SK-N-SH (cell line): ENCODE measurements around the gene COL10A1.

ENCODE experiments used
- CHD2 ChIP-seq: fragments of 150-350 bp; IDR thresholded peaks from 2 replicates; pipeline ENCODE4 v1.6.1; 2018; ENCODE audit warnings: low read length; ENCODE audit not compliant: partially characterized antibody
- CTCF ChIP-seq: fragments of 200-600 bp; sonication (generic); IDR thresholded peaks from 2 replicates; pipeline ENCODE4 v1.6.1; 2017; ENCODE audit warnings: antibody characterized with exemption, mild to moderate bottlenecking, moderate library complexity
- FOSL2 ChIP-seq: IDR thresholded peaks from 2 replicates; pipeline ENCODE4 v1.4.0; 2012; ENCODE audit warnings: low read depth, mild to moderate bottlenecking, moderate library complexity, borderline replicate concordance
- RCOR1 ChIP-seq: fragments of 150-350 bp; IDR thresholded peaks from 2 replicates; pipeline ENCODE4 v1.6.1; 2017; ENCODE audit warnings: antibody characterized with exemption, low read length
- REST ChIP-seq: IDR thresholded peaks from 2 replicates; pipeline ENCODE4 v1.6.1; 2012; ENCODE audit warnings: mild to moderate bottlenecking, low read depth, low read length, moderate library complexity
- RFX5 ChIP-seq: IDR thresholded peaks from 2 replicates; pipeline ENCODE4 v1.6.1; 2012; ENCODE audit warnings: mild to moderate bottlenecking, improper control_type of control experiment, low read length
- TAF1 ChIP-seq: IDR thresholded peaks from 2 replicates; pipeline ENCODE4 v1.6.1; 2012; ENCODE audit warnings: low read depth, mild to moderate bottlenecking, low read length, moderate library complexity, borderline replicate concordance
- YY1 ChIP-seq: IDR thresholded peaks from 2 replicates; pipeline ENCODE4 v1.4.0; 2012; ENCODE audit warnings: low read depth, mild to moderate bottlenecking
- ZBTB33 ChIP-seq: IDR thresholded peaks from 2 replicates; pipeline ENCODE4 v1.4.0; 2012; ENCODE audit warnings: low read depth, borderline replicate concordance

GRCh38 chr6:116115781-116116180, 10.2 kb downstream of the COL10A1 start:
- TF ChIP-seq RCOR1 = no peak
- peak; percentile 70 for TF ChIP-seq CTCF
- no peak for TF ChIP-seq YY1
- TF ChIP-seq REST = no peak
- no peak for TF ChIP-seq FOSL2
- no peak for TF ChIP-seq RFX5
- no peak for TF ChIP-seq ZBTB33
- no peak for TF ChIP-seq TAF1
- no peak for TF ChIP-seq CHD2
